Epithelial cell of esophagus (primary cell): ENCODE measurements around the gene OR14C36.

Source experiments
- DNase-seq: peaks from one replicate; pipeline ENCODE4 v3.0.0; 2010; ENCODE audit warnings: low read depth
- H3K4me3 ChIP-seq: 2 replicates; pipeline ENCODE4 v1.5.1; 2011; ENCODE audit warnings: mild to moderate bottlenecking, low read length, control low read depth
- TF ChIP-seq, protein P1 (sequence below): IDR thresholded peaks from 2 replicates; pipeline ENCODE4 v1.5.1; 2011; ENCODE audit warnings: low read depth, mild to moderate bottlenecking, low read length, control low read depth, inconsistent platforms; ENCODE audit not compliant: insufficient read depth; ENCODE audit errors: missing control alignments

Gene OR14C36

DNA sequence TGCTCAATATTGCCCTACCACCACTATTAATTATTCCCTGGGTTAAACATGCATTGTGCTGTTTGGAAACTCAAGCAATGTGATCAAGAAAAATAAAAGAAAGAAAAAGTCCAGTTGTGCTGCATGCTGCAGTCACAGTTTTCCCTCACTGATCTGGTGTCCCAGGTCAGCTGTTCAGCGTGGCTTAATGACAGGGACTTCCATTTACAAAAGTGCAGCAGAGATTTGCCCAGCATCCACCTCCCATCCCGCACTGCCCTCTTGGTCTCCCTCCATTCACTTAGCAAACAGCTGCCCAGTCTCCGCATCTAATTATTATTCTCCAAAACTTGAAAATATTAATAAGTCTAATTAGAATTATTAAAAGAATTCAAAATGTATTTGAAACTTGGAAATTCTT lies 10.8 kb downstream of the OR14C36 start:
- no peak for DNase-seq
- TF ChIP-seq, protein P1, sequence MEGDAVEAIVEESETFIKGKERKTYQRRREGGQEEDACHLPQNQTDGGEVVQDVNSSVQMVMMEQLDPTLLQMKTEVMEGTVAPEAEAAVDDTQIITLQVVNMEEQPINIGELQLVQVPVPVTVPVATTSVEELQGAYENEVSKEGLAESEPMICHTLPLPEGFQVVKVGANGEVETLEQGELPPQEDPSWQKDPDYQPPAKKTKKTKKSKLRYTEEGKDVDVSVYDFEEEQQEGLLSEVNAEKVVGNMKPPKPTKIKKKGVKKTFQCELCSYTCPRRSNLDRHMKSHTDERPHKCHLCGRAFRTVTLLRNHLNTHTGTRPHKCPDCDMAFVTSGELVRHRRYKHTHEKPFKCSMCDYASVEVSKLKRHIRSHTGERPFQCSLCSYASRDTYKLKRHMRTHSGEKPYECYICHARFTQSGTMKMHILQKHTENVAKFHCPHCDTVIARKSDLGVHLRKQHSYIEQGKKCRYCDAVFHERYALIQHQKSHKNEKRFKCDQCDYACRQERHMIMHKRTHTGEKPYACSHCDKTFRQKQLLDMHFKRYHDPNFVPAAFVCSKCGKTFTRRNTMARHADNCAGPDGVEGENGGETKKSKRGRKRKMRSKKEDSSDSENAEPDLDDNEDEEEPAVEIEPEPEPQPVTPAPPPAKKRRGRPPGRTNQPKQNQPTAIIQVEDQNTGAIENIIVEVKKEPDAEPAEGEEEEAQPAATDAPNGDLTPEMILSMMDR: no peak
- H3K4me3 ChIP-seq: no peak overlapping the region

DNA sequence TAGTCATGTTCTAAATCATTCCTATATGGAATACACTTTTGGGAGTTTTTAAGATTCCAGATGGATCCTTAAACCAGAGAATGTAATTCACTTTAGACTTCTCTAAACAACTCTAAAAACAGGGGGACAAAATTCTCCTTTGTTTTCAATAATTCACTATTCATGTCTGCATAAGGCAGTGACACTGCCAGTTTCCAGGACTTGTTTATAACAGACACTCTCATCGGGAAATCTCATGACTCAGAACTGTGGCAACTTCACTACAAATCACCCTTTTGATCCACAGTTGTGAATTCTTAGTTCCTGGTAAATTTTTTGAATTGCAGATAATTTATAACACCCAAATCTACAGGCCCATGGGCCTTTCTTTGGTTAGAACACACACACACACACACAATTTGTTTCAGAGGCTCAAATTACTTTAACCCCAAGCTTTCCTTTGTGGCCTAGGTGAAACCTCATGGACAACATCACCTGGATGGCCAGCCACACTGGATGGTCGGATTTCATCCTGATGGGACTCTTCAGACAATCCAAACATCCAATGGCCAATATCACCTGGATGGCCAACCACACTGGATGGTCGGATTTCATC lies 12.6 kb downstream of the OR14C36 start, which contains the start of gene OR2T4:
OR2T4 (plus strand) TSS at position 545 of the 595 bp plus-strand sequence; CDS start at position 545, 0 bp downstream.
- no peak within 1 kb of the TSS for H3K4me3 ChIP-seq
- no peak for DNase-seq
- TF ChIP-seq, protein P1: no peak

DNA sequence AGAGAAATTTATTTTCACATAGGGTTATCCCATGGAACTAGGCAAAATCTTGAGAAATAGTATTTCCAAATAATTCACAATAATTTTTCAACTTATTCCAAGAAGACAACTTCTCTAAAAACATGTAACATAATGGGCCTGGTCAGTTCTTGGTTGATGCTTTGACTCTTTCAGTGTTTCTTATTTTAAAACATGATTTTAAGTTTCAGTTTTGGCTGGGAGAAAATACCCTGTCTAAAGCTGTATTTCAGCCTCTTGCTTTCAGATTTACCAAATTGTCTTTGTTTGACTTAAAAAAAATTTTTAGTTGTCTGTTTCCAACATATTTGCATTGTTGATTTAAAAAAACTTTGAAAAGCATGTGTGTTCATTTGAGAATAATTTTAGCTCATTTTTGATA lies 18.0 kb downstream of the OR14C36 start:
- no peak for DNase-seq
- TF ChIP-seq, protein P1: no peak
- H3K4me3 ChIP-seq: no peak overlapping the region

DNA sequence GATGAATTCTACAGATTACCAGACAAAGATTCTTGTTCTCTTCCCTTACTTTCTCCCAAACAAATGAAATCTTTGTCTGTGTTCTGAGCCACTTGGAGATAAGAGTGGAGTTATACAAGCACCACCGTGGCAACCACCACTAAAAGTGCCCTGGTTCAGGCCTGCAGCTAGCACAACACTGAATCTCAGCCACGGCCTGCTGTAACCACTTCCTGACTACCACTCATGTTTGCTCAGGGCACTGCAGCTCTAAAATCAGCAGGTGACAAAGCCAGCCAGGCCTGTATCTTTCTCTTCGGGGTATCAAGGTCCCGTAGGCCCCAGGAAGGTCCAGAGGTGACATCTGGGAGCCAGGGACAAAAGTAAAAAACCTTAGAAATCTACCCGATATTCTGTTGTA lies 23.8 kb downstream of the OR14C36 start:
- TF ChIP-seq, protein P1: no peak
- DNase-seq: no peak
- H3K4me3 ChIP-seq: no peak overlapping the region

DNA sequence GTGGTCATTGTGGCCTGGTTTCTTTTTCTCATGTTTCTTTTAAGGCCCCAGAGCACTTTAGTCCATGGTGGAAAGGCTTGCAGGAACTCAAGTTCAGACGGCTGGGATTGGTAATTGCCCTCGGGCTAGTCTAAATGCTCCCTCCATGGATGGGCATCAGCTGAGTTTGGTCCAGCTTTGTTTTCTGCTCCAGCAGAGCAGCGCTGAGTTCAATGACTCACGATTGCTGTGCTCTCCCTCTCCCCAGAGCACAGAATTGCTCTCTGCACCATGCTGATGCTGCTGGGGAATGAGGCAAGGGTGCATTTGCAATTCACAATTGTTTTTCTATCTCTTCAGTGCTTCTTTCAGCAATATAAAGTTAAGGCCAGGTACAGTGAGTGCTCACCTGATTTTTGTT lies 25.2 kb downstream of the OR14C36 start:
- DNase-seq: no peak
- TF ChIP-seq, protein P1: no peak

DNA sequence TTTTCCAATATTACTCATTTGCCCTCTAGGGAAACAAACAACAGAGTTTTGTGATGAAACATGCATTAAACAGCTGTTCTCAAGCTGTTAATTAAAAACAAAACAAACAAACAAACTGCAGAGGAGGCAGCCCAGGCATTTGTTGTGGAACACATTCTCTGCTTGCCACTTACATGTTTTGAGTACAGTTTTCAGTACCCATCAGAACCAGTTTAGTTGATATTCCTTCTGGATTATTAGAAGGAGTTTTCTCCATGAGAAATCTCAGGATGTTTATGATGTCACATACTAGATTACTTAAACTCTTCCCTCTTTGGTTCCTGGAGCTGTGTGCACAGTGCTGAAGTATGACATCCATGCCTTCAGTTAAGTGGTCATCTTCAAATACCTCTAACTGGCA lies 26.9 kb downstream of the OR14C36 start, which contains the start of gene OR2T6:
OR2T6 (plus strand) TSS at position 301 of the 400 bp plus-strand sequence. CDS start 11,863 bp downstream, outside the sequence.
- H3K4me3 ChIP-seq: no peak within 1 kb of the TSS
- no peak for DNase-seq
- TF ChIP-seq, protein P1: no peak

More for the DNA sequence above, 25.2 kb downstream of the OR14C36 start:
- no peak overlapping the region for H3K4me3 ChIP-seq

DNA sequence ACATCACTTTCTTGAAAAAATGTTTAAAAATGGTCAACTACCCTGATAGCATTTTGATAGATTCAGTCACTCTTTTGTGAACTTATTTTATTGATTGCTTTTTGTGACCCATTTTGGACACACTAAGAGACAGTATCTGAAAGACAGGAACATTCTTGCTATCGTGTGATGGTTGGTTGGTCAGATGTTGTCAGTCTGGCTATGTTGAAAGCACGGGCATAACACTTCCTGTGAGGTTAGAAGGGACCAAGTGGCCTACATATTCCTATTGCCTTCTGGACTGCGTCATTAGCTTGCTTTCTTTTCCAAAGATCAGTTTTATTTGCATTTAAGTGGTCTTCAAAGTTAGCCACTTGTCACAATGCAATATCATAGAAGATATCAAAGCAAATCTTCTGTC lies 28.3 kb downstream of the OR14C36 start:
- TF ChIP-seq, protein P1: no peak
- no peak for DNase-seq
- no peak overlapping the region for H3K4me3 ChIP-seq
